Muscle layer of duodenum (tissue), 2 donors: ENCODE results near the gene STRBP.

Experiments used
- H3K27ac ChIP-seq: one replicate; pipeline ENCODE4 v1.7.0; 2013; ENCODE audit warnings: mild to moderate bottlenecking, low read length
- H3K27me3 ChIP-seq: one replicate; pipeline ENCODE4 v1.7.0; 2013; ENCODE audit warnings: low read depth, mild to moderate bottlenecking, control low read depth, low read length
- H3K36me3 ChIP-seq, 2 donors: one replicate each; pipeline ENCODE4 v1.7.0; 2013; ENCODE audit warnings: low read length in 2 of 2, control low read depth in 1 of 2, mild to moderate bottlenecking in 1 of 2; ENCODE audit not compliant: insufficient read depth in 2 of 2, control insufficient read depth in 1 of 2
- H3K4me1 ChIP-seq, 2 donors: one replicate each; pipeline ENCODE4 v1.7.0; 2013; ENCODE audit warnings: low read length in 2 of 2, mild to moderate bottlenecking in 2 of 2, control low read depth in 1 of 2, moderate library complexity in 1 of 2; ENCODE audit not compliant: insufficient read depth in 2 of 2, control insufficient read depth in 1 of 2
- H3K4me3 ChIP-seq, 2 donors: one replicate each; pipeline ENCODE4 v1.7.0; 2013; ENCODE audit warnings: low read length in 2 of 2, low read depth in 1 of 2, mild to moderate bottlenecking in 1 of 2
- H3K9me3 ChIP-seq, 2 donors: one replicate each; pipeline ENCODE4 v1.7.0; 2013; ENCODE audit warnings: low read length in 2 of 2, control low read depth in 1 of 2, mild to moderate bottlenecking in 1 of 2; ENCODE audit not compliant: control insufficient read depth in 1 of 2
- donor health status: healthy.

Gene STRBP

GRCh38 chr9:123162791-123163345 lies 105.5 kb downstream of the STRBP start:
- Histone ChIP-seq H3K4me1 (no peaks in the 10 kb centered on the region), H3K4me3 (no peak overlapping the region), H3K27me3 (no peaks in the 10 kb centered on the region), H3K27ac (no peak overlapping the region), H3K9me3 (no peaks in the 10 kb centered on the region), H3K36me3 (no peaks in the 10 kb centered on the region)

GRCh38 chr9:123162360-123162759 lies 106.0 kb downstream of the STRBP start:
- H3K36me3 ChIP-seq = no peaks in the 10 kb centered on the region
- H3K4me3 ChIP-seq = no peak overlapping the region
- no peaks in the 10 kb centered on the region for H3K27me3 ChIP-seq
- H3K9me3 ChIP-seq = no peaks in the 10 kb centered on the region
- H3K27ac ChIP-seq = no peak overlapping the region
- H3K4me1 ChIP-seq = no peaks in the 10 kb centered on the region

DNA sequence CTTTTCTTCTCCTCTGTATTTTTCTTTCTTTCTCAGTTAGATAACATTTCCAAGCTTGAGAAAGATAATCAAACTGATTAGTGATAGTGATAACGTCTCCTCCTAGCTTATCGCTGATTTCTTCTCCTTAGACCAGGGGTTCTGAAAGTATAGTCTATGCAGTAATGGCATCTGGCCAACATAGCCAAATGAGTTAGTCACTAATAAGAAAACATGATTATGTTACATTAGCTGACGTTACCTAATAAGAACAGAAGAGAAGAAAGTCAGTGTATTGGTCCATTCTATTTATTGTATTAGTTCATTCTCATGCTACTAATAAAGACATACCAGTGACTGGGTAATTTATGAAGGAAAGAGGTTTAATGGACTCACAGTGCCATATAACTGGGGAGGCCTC lies 111.2 kb downstream of the STRBP start:
- Histone ChIP-seq H3K27ac (no peak overlapping the region), H3K4me3 (no peak overlapping the region), H3K27me3 (no peaks in the 10 kb centered on the region), H3K36me3 (no peaks in the 10 kb centered on the region), H3K4me1 (no peaks in the 10 kb centered on the region), H3K9me3 (no peaks in the 10 kb centered on the region)

DNA sequence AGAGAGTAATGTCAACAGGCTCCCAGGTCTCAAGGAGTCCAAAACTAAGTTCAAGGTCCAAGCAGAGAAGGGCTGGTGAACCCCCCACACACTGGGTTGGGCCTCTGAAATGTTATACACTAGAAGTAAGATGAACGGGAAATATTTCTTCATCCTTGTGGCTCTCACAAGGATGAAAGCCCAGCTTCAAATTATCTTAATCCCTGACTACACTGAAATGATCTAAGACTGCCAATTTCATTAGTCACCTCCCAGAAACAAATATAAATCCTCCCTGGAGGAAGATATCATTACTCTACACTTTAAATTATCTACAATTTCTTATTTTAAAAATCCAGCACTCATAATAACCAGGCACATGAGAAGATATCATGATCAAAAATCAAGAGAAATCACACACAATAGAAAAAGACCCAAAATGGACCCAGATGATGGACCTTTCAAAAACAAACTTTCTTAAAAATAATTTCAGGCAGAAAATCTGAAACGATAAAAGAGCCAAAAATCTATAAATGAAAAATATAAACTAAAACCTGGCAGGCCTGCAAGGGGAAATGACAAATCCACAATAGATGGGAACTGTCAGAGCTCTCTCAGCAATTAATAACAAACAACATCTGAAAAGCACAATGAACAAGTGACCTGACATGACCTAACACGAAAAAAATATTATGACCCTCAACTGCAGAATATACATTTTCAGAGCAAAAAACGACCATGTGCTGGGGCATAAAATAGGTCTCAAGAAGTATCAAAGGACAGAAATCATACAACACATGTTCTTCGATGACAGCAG lies 117.5 kb downstream of the STRBP start:
- Histone ChIP-seq H3K27me3 (no peaks in the 10 kb centered on the region), H3K4me1 (no peaks in the 10 kb centered on the region)

DNA sequence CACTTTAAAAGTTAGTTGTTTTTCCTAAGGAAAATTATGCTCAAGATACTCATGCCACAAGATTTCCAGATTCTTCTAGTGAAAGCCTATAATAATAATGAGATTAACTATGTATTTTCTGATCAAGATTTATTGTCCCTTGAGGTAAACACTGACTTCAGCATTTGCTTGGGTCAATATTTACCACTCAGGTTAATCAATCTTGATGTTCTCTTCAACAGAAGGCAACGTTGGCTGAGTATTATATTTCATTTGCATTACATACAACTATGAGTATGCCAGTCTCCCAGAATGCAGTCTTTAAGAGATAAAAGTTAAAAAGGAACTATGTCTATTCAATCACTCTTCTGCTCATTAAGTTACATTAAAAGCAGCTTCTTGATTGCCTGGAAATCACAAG lies 119.3 kb downstream of the STRBP start:
- H3K9me3 ChIP-seq = peaks cover 0 to 6% of the 10 kb centered on the region in 2 donors
- no peaks in the 10 kb centered on the region for H3K4me1 ChIP-seq
- no peak overlapping the region for H3K27ac ChIP-seq
- no peaks in the 10 kb centered on the region for H3K36me3 ChIP-seq
- no peak overlapping the region for H3K4me3 ChIP-seq
- H3K27me3 ChIP-seq = no peaks in the 10 kb centered on the region

More for the DNA sequence above, 117.5 kb downstream of the STRBP start:
- Histone ChIP-seq H3K36me3 (no peaks in the 10 kb centered on the region), H3K9me3 (peaks cover 0 to 6% of the 10 kb centered on the region in 2 donors), H3K4me3 (no peak overlapping the region), H3K27ac (no peak overlapping the region)

DNA sequence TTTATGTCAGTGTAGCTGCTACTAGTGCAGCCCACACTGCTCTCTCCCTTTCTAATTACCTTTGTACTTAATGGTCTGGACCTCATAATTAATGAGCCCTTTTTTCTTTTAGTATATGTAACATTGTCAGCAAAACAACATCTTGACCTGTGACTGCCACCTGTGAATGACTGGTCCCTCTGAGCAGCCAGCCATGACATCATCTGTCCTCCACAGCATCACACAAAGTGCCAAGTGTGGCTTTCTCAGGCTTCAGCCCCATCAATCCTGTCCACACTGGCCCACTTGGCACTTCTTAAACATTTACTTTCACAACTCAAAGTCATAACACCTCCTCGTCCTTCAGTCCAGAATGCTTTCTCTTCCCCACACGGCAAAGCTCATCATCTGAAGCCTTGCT lies 130.2 kb downstream of the STRBP start:
- H3K27me3 ChIP-seq = no peaks in the 10 kb centered on the region
- no peaks in the 10 kb centered on the region for H3K9me3 ChIP-seq
- no peak overlapping the region for H3K4me3 ChIP-seq
- H3K27ac ChIP-seq = no peak overlapping the region
- no peaks in the 10 kb centered on the region for H3K4me1 ChIP-seq
- H3K36me3 ChIP-seq = peaks cover 0 to 3% of the 10 kb centered on the region in 2 donors

- Histone ChIP-seq H3K27ac (no peak overlapping the region), H3K4me1 (no peaks in the 10 kb centered on the region), H3K27me3 (no peaks in the 10 kb centered on the region), H3K36me3 (peaks cover 6 to 7% of the 10 kb centered on the region in 2 donors), H3K9me3 (no peaks in the 10 kb centered on the region), H3K4me3 (no peak overlapping the region)
Observed at GRCh38 chr9:123135430-123135829, 133.0 kb downstream of the STRBP start.

GRCh38 chr9:123132696-123133095 lies 135.7 kb downstream of the STRBP start:
- Histone ChIP-seq H3K27me3 (no peaks in the 10 kb centered on the region), H3K9me3 (no peaks in the 10 kb centered on the region), H3K4me3 (no peak overlapping the region), H3K4me1 (no peaks in the 10 kb centered on the region), H3K36me3 (peaks cover 7 to 15% of the 10 kb centered on the region in 2 donors), H3K27ac (no peak overlapping the region)

DNA sequence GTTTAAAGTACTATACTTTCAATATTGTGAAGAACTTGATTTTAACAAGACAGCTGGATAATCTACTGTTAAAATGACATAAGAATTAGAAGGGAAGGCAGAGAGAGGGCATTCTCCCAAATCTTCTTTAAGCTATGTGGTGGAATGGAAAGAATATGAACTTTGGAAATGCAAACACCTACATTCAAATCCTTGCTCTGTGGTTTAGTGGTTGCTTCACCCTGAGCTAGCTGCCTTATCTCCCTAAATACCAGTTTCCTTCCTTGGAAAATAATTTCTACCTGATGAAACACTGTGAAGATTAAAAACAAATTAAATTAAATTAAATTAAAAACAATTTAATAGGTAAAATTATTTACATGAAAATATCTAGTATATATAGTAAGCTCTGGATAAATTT lies 136.4 kb downstream of the STRBP start:
- H3K4me1 ChIP-seq = no peaks in the 10 kb centered on the region
- no peaks in the 10 kb centered on the region for H3K9me3 ChIP-seq
- H3K4me3 ChIP-seq = no peak overlapping the region
- H3K27ac ChIP-seq = no peak overlapping the region
- no peaks in the 10 kb centered on the region for H3K27me3 ChIP-seq
- peaks cover 7 to 15% of the 10 kb centered on the region in 2 donors for H3K36me3 ChIP-seq

DNA sequence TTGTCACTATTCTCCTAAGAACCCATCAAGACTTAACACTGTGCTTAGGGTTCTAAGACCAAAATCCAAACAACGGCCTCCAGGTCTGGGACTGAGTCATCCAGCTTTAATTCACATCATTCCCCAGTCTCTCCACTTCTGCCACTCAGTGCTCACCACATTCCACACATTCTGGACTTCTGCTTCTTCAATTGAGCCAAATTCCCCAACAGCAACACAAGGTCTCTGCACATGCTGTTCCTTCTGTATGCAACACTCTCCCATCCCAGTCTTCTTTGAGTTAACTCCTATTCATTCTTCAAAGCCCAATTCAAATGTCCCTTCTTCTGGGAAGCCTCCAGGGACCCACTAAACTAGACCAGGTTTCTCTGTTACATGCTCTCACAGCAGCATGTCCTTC lies 137.1 kb downstream of the STRBP start:
- Histone ChIP-seq H3K27me3 (no peaks in the 10 kb centered on the region), H3K4me3 (no peak overlapping the region), H3K9me3 (no peaks in the 10 kb centered on the region), H3K36me3 (peaks cover 7 to 15% of the 10 kb centered on the region in 2 donors), H3K4me1 (no peaks in the 10 kb centered on the region), H3K27ac (no peak overlapping the region)

DNA sequence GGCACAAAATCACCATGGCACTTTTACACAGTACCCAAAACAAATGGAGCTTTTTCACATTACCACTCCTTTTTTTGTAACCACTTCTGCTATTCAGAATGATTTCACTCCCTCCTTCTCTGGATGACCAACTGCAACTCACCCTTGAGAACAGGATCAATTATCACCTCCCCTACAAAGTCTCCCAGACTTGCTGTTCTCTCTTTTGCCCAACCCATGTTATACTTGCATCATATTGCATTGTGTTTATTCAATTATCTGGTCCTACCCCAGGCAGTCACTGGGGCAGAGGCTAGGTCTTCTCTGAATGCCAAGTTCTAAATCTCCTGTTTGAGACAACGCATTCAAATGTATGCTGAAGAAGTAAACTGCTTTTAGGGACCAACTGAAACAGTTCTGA lies 139.0 kb downstream of the STRBP start:
- Histone ChIP-seq H3K4me3 (no peak overlapping the region), H3K27me3 (no peaks in the 10 kb centered on the region), H3K4me1 (no peaks in the 10 kb centered on the region), H3K27ac (no peak overlapping the region), H3K9me3 (no peaks in the 10 kb centered on the region), H3K36me3 (peaks cover 7 to 12% of the 10 kb centered on the region in 2 donors)

DNA sequence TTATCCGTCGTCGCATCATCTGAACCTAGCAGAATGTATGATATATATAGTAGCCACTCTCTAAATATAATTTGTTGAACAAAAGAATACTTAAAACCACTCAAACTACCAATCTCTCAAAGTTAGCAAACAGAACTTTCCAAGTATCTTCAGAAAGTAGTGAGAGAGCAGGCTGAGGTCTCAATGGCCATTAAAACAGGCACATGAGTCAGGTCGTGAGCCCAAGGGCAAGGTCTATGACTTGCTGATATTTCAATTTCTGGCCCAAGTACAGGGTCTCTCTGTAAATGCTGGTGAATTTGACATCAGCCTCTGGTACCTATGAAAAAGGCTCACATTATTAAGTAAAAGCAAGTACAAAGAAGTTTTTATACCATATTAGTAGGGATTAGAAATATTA lies 139.8 kb downstream of the STRBP start:
- H3K4me3 ChIP-seq = no peak overlapping the region
- H3K27ac ChIP-seq = no peak overlapping the region
- no peaks in the 10 kb centered on the region for H3K27me3 ChIP-seq
- H3K36me3 ChIP-seq = peaks cover 7 to 12% of the 10 kb centered on the region in 2 donors
- no peaks in the 10 kb centered on the region for H3K4me1 ChIP-seq
- no peaks in the 10 kb centered on the region for H3K9me3 ChIP-seq
